GM18858 (cell line): ENCODE measurements around the gene STK38L.

Source experiments
- ATAC-seq: cut with Tn5 transposase; IDR thresholded peaks from one replicate; pipeline ENCODE4 v1.9.1; 2021; ENCODE audit not compliant: unreplicated experiment

STK38L gene

GRCh38 chr12:27343255-27344000 is 99.3 kb downstream of the STK38L start:
- ATAC-seq: no peak

- no peak for ATAC-seq
Measured at GRCh38 chr12:27344246-27344645, 100.2 kb downstream of the STK38L start.

- no peak for ATAC-seq
Measured at GRCh38 chr12:27344760-27345159, 100.7 kb downstream of the STK38L start.

GRCh38 chr12:27345376-27345775 is 101.3 kb downstream of the STK38L start:
- ATAC-seq: no peak

- no peak for ATAC-seq
Measured at GRCh38 chr12:27347779-27348178, 103.7 kb downstream of the STK38L start.

GRCh38 chr12:27351476-27351875 is 107.4 kb downstream of the STK38L start:
- no peak for ATAC-seq

DNA sequence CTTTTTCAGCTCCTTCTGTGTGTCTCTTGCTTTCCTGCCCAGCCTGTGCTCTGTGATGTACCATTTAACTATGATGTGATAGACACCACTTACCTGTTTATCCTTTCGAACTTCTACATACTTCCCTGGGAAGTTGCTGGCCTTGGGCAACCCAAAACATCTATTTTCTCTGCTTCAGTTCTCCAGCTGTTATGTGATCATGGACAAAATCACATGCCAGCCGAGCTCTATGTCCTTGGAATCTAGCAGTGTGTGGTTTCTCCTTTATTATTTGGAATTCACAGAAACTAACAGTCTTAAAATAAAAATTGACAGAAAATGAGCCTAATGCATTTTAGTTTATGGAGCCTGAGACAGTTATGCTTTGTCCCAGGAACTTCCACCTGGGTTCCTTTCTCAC is 111.4 kb downstream of the STK38L start:
- no peak for ATAC-seq

- ATAC-seq: no peak
Measured at GRCh38 chr12:27355979-27356378, 111.9 kb downstream of the STK38L start.

GRCh38 chr12:27359578-27360340 is 115.7 kb downstream of the STK38L start:
- no peak for ATAC-seq

DNA sequence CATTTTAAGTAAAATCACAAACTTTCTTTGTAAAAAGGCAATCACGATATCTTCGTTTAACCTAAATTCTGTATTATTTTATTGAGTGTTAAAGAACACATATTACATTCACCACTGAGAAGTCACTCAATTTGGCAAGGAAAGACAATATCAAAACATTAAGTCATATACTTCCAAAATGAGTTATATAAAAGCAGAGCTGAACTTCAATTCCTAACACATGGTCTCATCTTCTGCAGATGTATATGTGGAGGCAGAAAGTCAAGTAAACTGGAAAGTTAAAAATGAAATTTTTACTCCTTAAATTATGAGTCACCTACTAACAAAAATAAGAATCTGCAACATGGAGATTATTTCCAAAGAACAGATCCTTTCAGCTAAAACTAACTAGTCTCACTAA is 117.3 kb downstream of the STK38L start:
- no peak for ATAC-seq

DNA sequence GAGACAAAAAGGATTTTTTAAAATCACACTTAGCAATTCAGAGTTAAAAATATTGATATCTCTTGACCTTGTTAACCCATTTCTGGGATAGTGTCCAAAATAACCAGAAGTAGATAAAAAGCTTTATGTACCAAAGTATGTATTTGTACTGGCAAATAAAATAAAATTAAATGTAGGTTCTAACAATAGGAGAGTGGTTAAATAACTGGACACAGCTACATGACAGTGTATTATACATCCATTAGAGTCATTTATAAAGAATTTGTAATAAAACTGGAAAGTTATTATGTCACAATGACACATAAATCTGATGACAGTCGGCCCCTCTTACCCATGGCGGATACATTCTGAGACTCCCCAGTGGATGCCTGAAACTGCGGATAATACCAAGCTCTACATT is 122.5 kb downstream of the STK38L start:
- no peak for ATAC-seq

DNA sequence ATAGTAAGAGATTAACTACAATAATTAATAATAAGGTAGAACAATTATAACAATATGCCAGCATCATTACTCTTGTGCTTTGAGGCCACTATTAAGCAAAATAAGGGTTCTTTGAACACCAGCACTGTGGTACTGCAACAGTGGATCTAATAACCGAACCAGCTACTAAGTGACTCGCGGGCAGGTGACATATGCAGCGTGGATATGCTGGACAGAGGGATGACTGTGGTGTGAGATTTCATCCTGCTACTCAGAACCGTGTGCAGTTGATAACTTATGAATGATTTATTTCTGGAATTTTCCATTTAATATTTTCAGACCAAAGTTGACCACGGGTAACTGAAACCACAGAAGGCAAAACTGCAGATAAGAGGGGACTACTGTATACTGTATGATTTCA is 123.0 kb downstream of the STK38L start:
- ATAC-seq: no peak
